Measurements from ENCODE around the gene MVP.
"Not testable (repeated sequence)": the region's sequence is repeated elsewhere in the genome, so short reads cannot be mapped to it uniquely, and the experiment has no call there.

The MVP gene

GRCh38 chr16:29854520-29855100, 34.3 kb downstream of the MVP start:
- Histone ChIP-seq H3K27ac (ENCODE audit: low read depth, low read length) (no peak overlapping the region), H3K4me3 (ENCODE audit: low read depth in 1 of 2, low read length in 2 of 2) (no peak overlapping the region), H3K9me3 (ENCODE audit: low read length) (no peaks in the 10 kb centered on the region), H3K4me1 (ENCODE audit: insufficient read depth, low read length) (no peaks in the 10 kb centered on the region), H3K27me3 (ENCODE audit: control insufficient read depth in 1 of 2, insufficient read depth in 2 of 2, low read length in 2 of 2) (no peaks in the 10 kb centered on the region), H3K36me3 (ENCODE audit: insufficient read depth, low read length) (peaks cover 16% of the 10 kb centered on the region), H3K9ac (ENCODE audit: low read length) (no peak overlapping the region)

- Histone ChIP-seq H3K27ac (ENCODE audit: low read depth, low read length) (no peak overlapping the region), H3K4me1 (ENCODE audit: insufficient read depth, low read length) (peaks cover 17% of the 10 kb centered on the region), H3K4me3 (ENCODE audit: low read depth in 1 of 2, low read length in 2 of 2) (no peak overlapping the region), H3K27me3 (ENCODE audit: control insufficient read depth in 1 of 2, insufficient read depth in 2 of 2, low read length in 2 of 2) (no peaks in the 10 kb centered on the region), H3K9me3 (ENCODE audit: low read length) (no peaks in the 10 kb centered on the region), H3K36me3 (ENCODE audit: insufficient read depth, low read length) (peaks cover 31% of the 10 kb centered on the region), H3K9ac (ENCODE audit: low read length) (no peak overlapping the region)
These were observed 37.0 kb downstream of the MVP start for GRCh38 chr16:29857133-29857760.

GRCh38 chr16:29858149-29858849, 38.0 kb downstream of the MVP start:
- H3K36me3 ChIP-seq (ENCODE audit: insufficient read depth, low read length): peaks cover 31% of the 10 kb centered on the region
- no peak overlapping the region for H3K27ac ChIP-seq (ENCODE audit: low read depth, low read length)
- no peak overlapping the region for H3K9ac ChIP-seq (ENCODE audit: low read length)
- H3K4me1 ChIP-seq (ENCODE audit: insufficient read depth, low read length): peaks cover 18% of the 10 kb centered on the region
- no peaks in the 10 kb centered on the region for H3K27me3 ChIP-seq (ENCODE audit: control insufficient read depth in 1 of 2, insufficient read depth in 2 of 2, low read length in 2 of 2)
- no peak overlapping the region for H3K4me3 ChIP-seq (ENCODE audit: low read depth in 1 of 2, low read length in 2 of 2)
- no peaks in the 10 kb centered on the region for H3K9me3 ChIP-seq (ENCODE audit: low read length)

- no peak overlapping the region for H3K9ac ChIP-seq (ENCODE audit: low read length)
- no peaks in the 10 kb centered on the region for H3K9me3 ChIP-seq (ENCODE audit: low read length)
- peaks cover 31% of the 10 kb centered on the region for H3K36me3 ChIP-seq (ENCODE audit: insufficient read depth, low read length)
- H3K27ac ChIP-seq (ENCODE audit: low read depth, low read length): no peak overlapping the region
- H3K4me1 ChIP-seq (ENCODE audit: insufficient read depth, low read length): peaks cover 18% of the 10 kb centered on the region
- H3K4me3 ChIP-seq (ENCODE audit: low read depth in 1 of 2, low read length in 2 of 2): no peak overlapping the region
- H3K27me3 ChIP-seq (ENCODE audit: control insufficient read depth in 1 of 2, insufficient read depth in 2 of 2, low read length in 2 of 2): no peaks in the 10 kb centered on the region
These were observed 38.7 kb downstream of the MVP start for GRCh38 chr16:29858974-29859373.

- Histone ChIP-seq H3K4me1 (ENCODE audit: insufficient read depth, low read length) (peaks cover 18% of the 10 kb centered on the region), H3K27me3 (ENCODE audit: control insufficient read depth in 1 of 2, insufficient read depth in 2 of 2, low read length in 2 of 2) (no peaks in the 10 kb centered on the region), H3K9me3 (ENCODE audit: low read length) (no peaks in the 10 kb centered on the region), H3K4me3 (ENCODE audit: low read depth in 1 of 2, low read length in 2 of 2) (no peak overlapping the region), H3K36me3 (ENCODE audit: insufficient read depth, low read length) (peaks cover 31% of the 10 kb centered on the region), H3K9ac (ENCODE audit: low read length) (no peak overlapping the region), H3K27ac (ENCODE audit: low read depth, low read length) (no peak overlapping the region)
These were observed 40.0 kb downstream of the MVP start for GRCh38 chr16:29860218-29860617.

GRCh38 chr16:29862383-29862883, 42.2 kb downstream of the MVP start:
- H3K9me3 ChIP-seq (ENCODE audit: low read length): no peaks in the 10 kb centered on the region
- H3K9ac ChIP-seq (ENCODE audit: low read length): peak overlapping the region; percentile 54
- H3K4me1 ChIP-seq (ENCODE audit: insufficient read depth, low read length): peaks cover 18% of the 10 kb centered on the region
- peak overlapping the region; percentile 90 for H3K27ac ChIP-seq (ENCODE audit: low read depth, low read length)
- peak overlapping the region; percentile 77 to 84 for H3K4me3 ChIP-seq (ENCODE audit: low read depth in 1 of 2, low read length in 2 of 2)
- H3K27me3 ChIP-seq (ENCODE audit: control insufficient read depth in 1 of 2, insufficient read depth in 2 of 2, low read length in 2 of 2): no peaks in the 10 kb centered on the region
- peaks cover 31% of the 10 kb centered on the region for H3K36me3 ChIP-seq (ENCODE audit: insufficient read depth, low read length)

GRCh38 chr16:29862884-29863668, 42.8 kb downstream of the MVP start, which contains the start of gene CDIPT:
Gene CDIPT, minus strand, starts transcription at chr16:29863226. Its CDS starts 369 bp downstream, at chr16:29862857.
- peak within 1 kb of the TSS; percentile 54 for H3K9ac ChIP-seq (ENCODE audit: low read length)
- no peaks in the 10 kb centered on the region for H3K9me3 ChIP-seq (ENCODE audit: low read length)
- H3K27ac ChIP-seq (ENCODE audit: low read depth, low read length): peak within 1 kb of the TSS; percentile 90
- peaks cover 18% of the 10 kb centered on the region for H3K4me1 ChIP-seq (ENCODE audit: insufficient read depth, low read length)
- H3K4me3 ChIP-seq (ENCODE audit: low read depth in 1 of 2, low read length in 2 of 2): peak within 1 kb of the TSS; percentile 77 to 84
- no peaks in the 10 kb centered on the region for H3K27me3 ChIP-seq (ENCODE audit: control insufficient read depth in 1 of 2, insufficient read depth in 2 of 2, low read length in 2 of 2)
- peaks cover 30% of the 10 kb centered on the region for H3K36me3 ChIP-seq (ENCODE audit: insufficient read depth, low read length)

- H3K36me3 ChIP-seq (ENCODE audit: insufficient read depth, low read length): peaks cover 24% of the 10 kb centered on the region
- H3K4me3 ChIP-seq (ENCODE audit: low read depth in 1 of 2, low read length in 2 of 2): peak overlapping the region; percentile 77 to 84
- H3K4me1 ChIP-seq (ENCODE audit: insufficient read depth, low read length): peaks cover 18% of the 10 kb centered on the region
- H3K9ac ChIP-seq (ENCODE audit: low read length): no peak overlapping the region
- H3K27me3 ChIP-seq (ENCODE audit: control insufficient read depth in 1 of 2, insufficient read depth in 2 of 2, low read length in 2 of 2): no peaks in the 10 kb centered on the region
- H3K27ac ChIP-seq (ENCODE audit: low read depth, low read length): no peak overlapping the region
- H3K9me3 ChIP-seq (ENCODE audit: low read length): no peaks in the 10 kb centered on the region
These were observed 43.4 kb downstream of the MVP start for GRCh38 chr16:29863669-29863984.

- no peaks in the 10 kb centered on the region for H3K27me3 ChIP-seq (ENCODE audit: control insufficient read depth in 1 of 2, insufficient read depth in 2 of 2, low read length in 2 of 2)
- peaks cover 19% of the 10 kb centered on the region for H3K36me3 ChIP-seq (ENCODE audit: insufficient read depth, low read length)
- H3K9me3 ChIP-seq (ENCODE audit: low read length): no peaks in the 10 kb centered on the region
- no peak overlapping the region for H3K27ac ChIP-seq (ENCODE audit: low read depth, low read length)
- no peak overlapping the region for H3K9ac ChIP-seq (ENCODE audit: low read length)
- peaks cover 18% of the 10 kb centered on the region for H3K4me1 ChIP-seq (ENCODE audit: insufficient read depth, low read length)
- no peak overlapping the region for H3K4me3 ChIP-seq (ENCODE audit: low read depth in 1 of 2, low read length in 2 of 2)
These were observed 43.9 kb downstream of the MVP start for GRCh38 chr16:29864205-29864604.

GRCh38 chr16:29868396-29869009, 48.2 kb downstream of the MVP start:
- Histone ChIP-seq H3K4me3 (ENCODE audit: low read depth in 1 of 2, low read length in 2 of 2) (no peak overlapping the region), H3K9me3 (ENCODE audit: low read length) (no peaks in the 10 kb centered on the region), H3K27ac (ENCODE audit: low read depth, low read length) (no peak overlapping the region), H3K9ac (ENCODE audit: low read length) (no peak overlapping the region), H3K27me3 (ENCODE audit: control insufficient read depth in 1 of 2, insufficient read depth in 2 of 2, low read length in 2 of 2) (no peaks in the 10 kb centered on the region), H3K4me1 (ENCODE audit: insufficient read depth, low read length) (no peaks in the 10 kb centered on the region), H3K36me3 (ENCODE audit: insufficient read depth, low read length) (no peaks in the 10 kb centered on the region)

- H3K27ac ChIP-seq (ENCODE audit: low read depth, low read length); H3K9ac ChIP-seq (ENCODE audit: low read length); H3K36me3 ChIP-seq (ENCODE audit: insufficient read depth, low read length); H3K27me3 ChIP-seq (ENCODE audit: control insufficient read depth in 1 of 2, insufficient read depth in 2 of 2, low read length in 2 of 2); H3K4me3 ChIP-seq (ENCODE audit: low read depth in 1 of 2, low read length in 2 of 2); H3K4me1 ChIP-seq (ENCODE audit: insufficient read depth, low read length); H3K9me3 ChIP-seq (ENCODE audit: low read length): not testable (repeated sequence)
These were observed 48.8 kb downstream of the MVP start for GRCh38 chr16:29869067-29869466.
